Measurements from ENCODE around the gene RAB7B. TPM values are rescaled to one million over a fixed set of nuclear protein-coding genes. Genes with fewer than 3 reads are reported as not detected.

Gene RAB7B
- total and polyA plus RNA-seq, 12 donors: 0.17 to 3.5 (median 0.82) TPM

DNA sequence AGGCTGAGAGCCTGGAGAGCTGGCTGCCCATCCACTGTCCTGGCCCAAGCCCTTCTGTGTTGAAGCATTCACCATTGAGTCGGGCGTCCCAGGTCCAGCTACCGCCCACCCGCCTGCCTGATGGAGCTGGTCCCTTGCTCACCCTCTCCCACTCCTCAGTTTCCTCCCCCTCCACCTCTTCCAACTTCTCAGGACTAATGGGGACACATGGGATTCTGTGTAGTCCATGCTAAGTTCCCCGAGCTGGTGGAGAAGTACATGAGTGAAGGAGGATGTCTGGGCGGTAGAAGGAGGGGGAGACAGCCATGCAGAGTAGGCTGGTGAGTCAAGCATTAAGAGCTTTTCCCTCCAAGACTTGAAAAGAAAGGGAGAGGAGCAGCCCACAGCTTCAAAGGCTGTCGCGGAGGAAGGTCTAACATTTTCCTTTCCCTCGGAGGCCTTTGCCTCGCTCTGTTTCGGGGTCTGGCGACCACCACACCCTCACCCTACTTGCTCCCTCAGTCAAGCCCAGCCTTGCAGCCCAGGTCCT lies 60.5 kb downstream of the RAB7B start:
- H3K9me3 ChIP-seq (replicated peaks in 1 of 3): no peaks in the 10 kb centered on the region
- 80 to 86% (median 81%) methylated on average over 12 of the region's 12 CpGs for WGBS, 4 donors

DNA sequence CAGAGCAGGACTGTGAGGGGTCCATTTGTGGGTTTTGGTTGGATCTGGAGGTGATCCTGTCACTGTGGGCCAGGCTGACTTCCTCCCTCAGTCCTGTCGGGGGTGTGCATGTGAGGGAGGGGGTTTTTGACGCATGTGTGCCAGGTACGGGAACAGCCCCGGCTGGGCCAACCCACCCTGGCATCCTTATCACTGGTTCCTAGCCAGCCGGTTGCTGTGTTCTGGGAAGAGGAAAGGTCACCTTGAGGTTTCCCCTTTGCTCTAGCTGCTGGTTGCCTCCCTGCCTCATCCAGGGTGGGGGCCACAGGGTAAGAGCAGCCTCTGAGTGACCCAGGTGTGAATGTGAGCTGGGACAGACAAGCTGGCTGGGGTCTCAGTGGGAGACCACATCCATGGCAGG lies 62.5 kb downstream of the RAB7B start:
- H3K4me3 ChIP-seq: no peak overlapping the region
- DNase-seq: no peak
- H3K27me3 ChIP-seq: peaks cover 7% of the 10 kb centered on the region
- no peak overlapping the region for H3K27ac ChIP-seq
- no peaks in the 10 kb centered on the region for H3K4me1 ChIP-seq (replicated peaks in 1 of 2)
- no peaks in the 10 kb centered on the region for H3K36me3 ChIP-seq (replicated peaks in 1 of 2)
- no peaks in the 10 kb centered on the region for H3K9me3 ChIP-seq (replicated peaks in 1 of 3)
- WGBS, 4 donors: 48 to 73% (median 72%) methylated on average over 2 to 5 of the region's 5 CpGs
- intact Hi-C loops (cut with DNase I): no loop called here
- TF ChIP-seq, protein P1, sequence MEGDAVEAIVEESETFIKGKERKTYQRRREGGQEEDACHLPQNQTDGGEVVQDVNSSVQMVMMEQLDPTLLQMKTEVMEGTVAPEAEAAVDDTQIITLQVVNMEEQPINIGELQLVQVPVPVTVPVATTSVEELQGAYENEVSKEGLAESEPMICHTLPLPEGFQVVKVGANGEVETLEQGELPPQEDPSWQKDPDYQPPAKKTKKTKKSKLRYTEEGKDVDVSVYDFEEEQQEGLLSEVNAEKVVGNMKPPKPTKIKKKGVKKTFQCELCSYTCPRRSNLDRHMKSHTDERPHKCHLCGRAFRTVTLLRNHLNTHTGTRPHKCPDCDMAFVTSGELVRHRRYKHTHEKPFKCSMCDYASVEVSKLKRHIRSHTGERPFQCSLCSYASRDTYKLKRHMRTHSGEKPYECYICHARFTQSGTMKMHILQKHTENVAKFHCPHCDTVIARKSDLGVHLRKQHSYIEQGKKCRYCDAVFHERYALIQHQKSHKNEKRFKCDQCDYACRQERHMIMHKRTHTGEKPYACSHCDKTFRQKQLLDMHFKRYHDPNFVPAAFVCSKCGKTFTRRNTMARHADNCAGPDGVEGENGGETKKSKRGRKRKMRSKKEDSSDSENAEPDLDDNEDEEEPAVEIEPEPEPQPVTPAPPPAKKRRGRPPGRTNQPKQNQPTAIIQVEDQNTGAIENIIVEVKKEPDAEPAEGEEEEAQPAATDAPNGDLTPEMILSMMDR (IDR thresholded peaks at IDR 0.05): no peak
- no peak for TF ChIP-seq POLR2A (IDR thresholded peaks at IDR 0.05)

More for the DNA sequence above, 60.5 kb downstream of the RAB7B start:
- intact Hi-C loops (cut with DNase I): no loop called here
- Histone ChIP-seq H3K27me3 (peaks cover 7% of the 10 kb centered on the region), H3K36me3 (replicated peaks in 1 of 2) (no peaks in the 10 kb centered on the region), H3K4me1 (replicated peaks in 1 of 2) (no peaks in the 10 kb centered on the region), H3K4me3 (no peak overlapping the region), H3K27ac (no peak overlapping the region)
- DNase-seq: no peak
- TF ChIP-seq, protein P1 (IDR thresholded peaks at IDR 0.05): no peak
- no peak for TF ChIP-seq POLR2A (IDR thresholded peaks at IDR 0.05)

DNA sequence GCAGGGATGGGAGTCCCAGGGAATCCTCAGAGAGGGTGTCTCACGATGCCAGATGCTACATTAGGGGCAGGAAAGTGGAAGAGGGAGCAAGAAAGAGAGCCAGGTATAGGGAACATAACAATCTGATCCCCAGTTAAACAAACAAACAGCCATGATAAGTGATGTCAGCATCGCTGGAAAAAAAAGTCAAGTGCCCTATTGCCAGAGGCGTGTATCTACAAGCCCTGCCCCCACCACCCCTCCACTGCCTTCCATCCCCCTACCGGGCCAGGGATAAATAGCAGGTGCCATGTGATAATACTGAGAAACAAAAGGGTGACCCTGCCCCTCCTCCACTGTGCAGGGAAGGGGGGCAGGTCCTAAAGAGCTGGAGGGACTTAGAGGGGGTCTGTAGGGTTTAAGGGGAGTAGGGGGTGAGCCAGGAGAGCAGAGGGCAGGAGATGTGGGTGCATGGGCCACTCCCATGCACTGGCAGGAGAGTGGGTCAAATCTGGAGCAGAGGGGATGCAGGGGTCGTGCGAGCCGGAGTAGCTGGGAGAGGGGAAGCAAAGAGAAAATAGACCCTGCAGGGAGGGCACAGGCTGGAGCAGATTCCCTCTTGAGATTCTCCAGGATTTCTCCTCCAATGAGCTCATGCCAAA lies 63.4 kb downstream of the RAB7B start:
- intact Hi-C loops (cut with DNase I): no loop called here
- no peak overlapping the region for H3K4me3 ChIP-seq
- WGBS, 4 donors: 48 to 57% (median 50%) methylated on average over 7 of the region's 7 CpGs
- TF ChIP-seq, protein P1 (IDR thresholded peaks at IDR 0.05): no peak
- no peak for TF ChIP-seq POLR2A (IDR thresholded peaks at IDR 0.05)
- no peaks in the 10 kb centered on the region for H3K9me3 ChIP-seq (replicated peaks in 1 of 3)
- DNase-seq: no peak
- H3K36me3 ChIP-seq (replicated peaks in 1 of 2): no peaks in the 10 kb centered on the region
- H3K4me1 ChIP-seq (replicated peaks in 1 of 2): no peaks in the 10 kb centered on the region
- H3K27me3 ChIP-seq: peaks cover 7% of the 10 kb centered on the region
- H3K27ac ChIP-seq: no peak overlapping the region

DNA sequence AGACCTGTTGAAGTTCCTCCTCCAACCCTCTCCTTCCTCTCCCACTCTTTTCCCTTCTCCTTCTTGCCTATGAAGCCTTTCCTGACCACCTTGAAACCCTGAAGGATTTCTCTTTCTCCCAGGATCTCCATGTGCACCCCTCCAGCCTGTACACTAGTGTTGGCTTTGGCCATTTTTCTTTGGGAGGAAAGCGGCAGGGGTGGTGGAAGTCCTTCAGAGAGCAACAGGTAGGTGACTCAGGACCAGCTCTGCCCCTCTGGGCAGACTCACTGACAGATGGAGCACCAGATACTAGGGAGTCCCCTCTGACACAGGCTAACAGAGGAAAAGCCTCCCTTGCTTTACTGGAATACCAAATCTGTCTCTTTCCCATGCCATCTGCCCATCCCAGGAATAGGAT lies 64.5 kb downstream of the RAB7B start:
- H3K4me1 ChIP-seq (replicated peaks in 1 of 2): no peaks in the 10 kb centered on the region
- H3K4me3 ChIP-seq: no peak overlapping the region
- peaks cover 7% of the 10 kb centered on the region for H3K27me3 ChIP-seq
- TF ChIP-seq, protein P1 (IDR thresholded peaks at IDR 0.05): no peak
- TF ChIP-seq POLR2A (IDR thresholded peaks at IDR 0.05): no peak
- 82 to 93% (median 91%) methylated on average over 1 of the region's 1 CpG for WGBS, 4 donors
- no peaks in the 10 kb centered on the region for H3K36me3 ChIP-seq (replicated peaks in 1 of 2)
- H3K27ac ChIP-seq: no peak overlapping the region
- H3K9me3 ChIP-seq (replicated peaks in 1 of 3): no peaks in the 10 kb centered on the region
- intact Hi-C loops (cut with DNase I): no loop called here
- no peak for DNase-seq
